Mesothelial cell of epicardium (in vitro differentiated cells): Measurements from ENCODE around the gene CDK7. TPM values are rescaled to one million over a fixed set of nuclear protein-coding genes. Genes with fewer than 3 reads are reported as not detected.
"Not testable (repeated sequence)": the region's sequence is repeated elsewhere in the genome, so short reads cannot be mapped to it uniquely, and the experiment has no call there.

ENCODE experiments used
- DNase-seq, 2 experiments: peaks; one replicate each; pipeline ENCODE4 v3.0.0; 2021; ENCODE audit warnings: low spot score in 2 of 2; ENCODE audit not compliant: unreplicated experiment in 2 of 2
- H3K27ac Mint-ChIP-seq: 2 replicates; pipeline ENCODE4 v1.8.0; 2021; ENCODE audit warnings: mixed read lengths
- H3K27me3 Mint-ChIP-seq: 2 replicates; pipeline ENCODE4 v1.8.0; 2021; ENCODE audit warnings: low read depth, mixed read lengths
- H3K36me3 Mint-ChIP-seq: 2 replicates; pipeline ENCODE4 v1.8.0; 2021; ENCODE audit warnings: mixed read lengths
- H3K4me1 Mint-ChIP-seq: 2 replicates; pipeline ENCODE4 v1.8.0; 2021; ENCODE audit warnings: mixed read lengths
- H3K4me3 Mint-ChIP-seq: 2 replicates; pipeline ENCODE4 v1.8.0; 2021; ENCODE audit warnings: mild to moderate bottlenecking, moderate library complexity, mixed read lengths
- H3K9me3 Mint-ChIP-seq: 2 replicates; pipeline ENCODE4 v1.8.0; 2021; ENCODE audit warnings: mixed read lengths
- CTCF ChIP-seq: fragments of 200-600 bp; sonication (generic); IDR thresholded peaks from one replicate; pipeline ENCODE4 v1.5.0; 2021; ENCODE audit warnings: antibody characterized with exemption; ENCODE audit not compliant: unreplicated experiment
- total RNA-seq: library from RNA; stranded (reverse); gene quantifications from 3 replicates; pipeline ENCODE4 v1.2.1, GENCODE V29; 2021

The CDK7 gene
- total RNA-seq, 1 donor from 2014 or later, result 25.1 TPM

GRCh38 chr5:69217151-69217511, 17.6 kb upstream of the CDK7 start:
- no peak for TF ChIP-seq CTCF
- DNase-seq, result no peak
- Mint-ChIP-seq H3K27me3 (no peaks in the 10 kb centered on the region), H3K27ac (peak overlapping the region; percentile 98), H3K36me3 (peaks cover 16% of the 10 kb centered on the region), H3K4me3 (peak overlapping the region; percentile 99), H3K9me3 (peaks cover 3% of the 10 kb centered on the region), H3K4me1 (peaks cover 7% of the 10 kb centered on the region)

GRCh38 chr5:69217548-69218526, 16.8 kb upstream of the CDK7 start:
- Mint-ChIP-seq H3K27me3 (no peaks in the 10 kb centered on the region), H3K4me3 (peak overlapping the region; percentile 99), H3K27ac (peak overlapping the region; percentile 98), H3K9me3 (peaks cover 3% of the 10 kb centered on the region), H3K4me1 (peaks cover 7% of the 10 kb centered on the region), H3K36me3 (peaks cover 20% of the 10 kb centered on the region)
- DNase-seq, result peak; percentile 91 to 92
- TF ChIP-seq CTCF, result peak; percentile 26

GRCh38 chr5:69219939-69220338, 14.7 kb upstream of the CDK7 start:
- H3K27ac Mint-ChIP-seq, result no peak overlapping the region
- H3K4me1 Mint-ChIP-seq, result peaks cover 7% of the 10 kb centered on the region
- no peaks in the 10 kb centered on the region for H3K27me3 Mint-ChIP-seq
- peaks cover 3% of the 10 kb centered on the region for H3K9me3 Mint-ChIP-seq
- H3K36me3 Mint-ChIP-seq, result peaks cover 19% of the 10 kb centered on the region
- no peak for TF ChIP-seq CTCF
- DNase-seq, result no peak
- H3K4me3 Mint-ChIP-seq, result no peak overlapping the region

- H3K36me3 Mint-ChIP-seq, result peaks cover 17% of the 10 kb centered on the region
- H3K9me3 Mint-ChIP-seq, H3K27ac Mint-ChIP-seq, DNase-seq, H3K27me3 Mint-ChIP-seq, H3K4me1 Mint-ChIP-seq, H3K4me3 Mint-ChIP-seq: not testable (repeated sequence)
These were observed 14.3 kb upstream of the CDK7 start for GRCh38 chr5:69220371-69220770.

- not testable (repeated sequence) for DNase-seq, H3K4me3 Mint-ChIP-seq, H3K4me1 Mint-ChIP-seq, H3K27ac Mint-ChIP-seq, H3K9me3 Mint-ChIP-seq, H3K27me3 Mint-ChIP-seq
- H3K36me3 Mint-ChIP-seq, result peaks cover 19% of the 10 kb centered on the region
These were observed 13.9 kb upstream of the CDK7 start for GRCh38 chr5:69220833-69221232.

GRCh38 chr5:69224520-69224919, 10.2 kb upstream of the CDK7 start:
- DNase-seq, result no peak
- H3K27me3 Mint-ChIP-seq, result no peaks in the 10 kb centered on the region
- H3K4me3 Mint-ChIP-seq, result no peak overlapping the region
- H3K36me3 Mint-ChIP-seq, result peaks cover 25% of the 10 kb centered on the region
- H3K9me3 Mint-ChIP-seq, result peaks cover 3% of the 10 kb centered on the region
- no peak overlapping the region for H3K27ac Mint-ChIP-seq
- no peaks in the 10 kb centered on the region for H3K4me1 Mint-ChIP-seq
- TF ChIP-seq CTCF, result no peak
